ENCODE results near the gene PFN1.

- TF ChIP-seq CTCF (IDR thresholded peaks at IDR 0.05; ENCODE audit: low read length) = no peak
- no peak for TF ChIP-seq EZH2 (IDR thresholded peaks at IDR 0.05; ENCODE audit: borderline replicate concordance, low read length)
Measured at GRCh38 chr17:4953451-4953961, 5.2 kb upstream of the PFN1 start.

All from OCI-LY1 (cell line).